HG03060 (cell line): ENCODE measurements around the gene ZFR2.
"Not testable (repeated sequence)": the region's sequence is repeated elsewhere in the genome, so short reads cannot be mapped to it uniquely, and the experiment has no call there.

ENCODE experiments used
- ATAC-seq: cut with Tn5 transposase; IDR thresholded peaks from one replicate; pipeline ENCODE4 v1.9.1; 2021; ENCODE audit warnings: low read depth, moderate number of reproducible peaks; ENCODE audit not compliant: unreplicated experiment

Gene ZFR2

DNA sequence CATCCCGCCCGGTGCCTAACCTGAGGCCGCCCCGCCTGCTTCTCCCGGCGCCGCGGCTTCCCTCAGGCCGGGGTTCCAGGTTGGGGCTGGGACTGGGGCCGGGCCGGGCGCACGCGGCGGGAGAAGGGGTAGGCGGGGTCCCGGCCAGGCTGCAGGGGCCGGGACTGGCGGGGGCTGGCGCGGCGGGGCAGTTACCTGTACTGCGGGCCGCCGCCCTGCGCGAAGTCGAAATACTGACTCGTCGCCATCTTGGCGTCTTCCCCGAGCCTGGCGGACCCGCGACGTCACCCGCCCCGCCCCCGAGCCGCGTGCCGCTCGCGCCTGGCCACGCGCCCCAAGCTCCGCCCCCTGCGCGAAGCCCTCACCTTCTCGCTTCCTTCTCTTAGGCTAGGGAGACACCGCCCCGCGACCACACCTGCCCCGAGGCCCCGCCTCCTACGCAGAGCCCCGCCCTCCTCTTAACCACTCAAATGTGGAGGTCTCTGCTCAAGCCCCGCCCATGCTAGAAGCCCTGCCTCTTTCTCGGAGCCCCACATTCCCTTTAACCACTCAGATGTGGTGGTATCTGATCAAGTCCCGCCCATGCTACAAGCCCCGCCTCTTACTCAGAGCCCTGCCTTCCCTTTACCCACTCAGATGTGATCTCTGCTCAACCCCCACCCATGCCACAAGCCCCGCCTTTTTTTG is at the start of gene ZFR2:
TSS of gene ZFR2 (minus strand) at position 269 of the 687 bp plus-strand sequence. CDS start at position 248, 21 bp downstream.
- ATAC-seq = no peak

DNA sequence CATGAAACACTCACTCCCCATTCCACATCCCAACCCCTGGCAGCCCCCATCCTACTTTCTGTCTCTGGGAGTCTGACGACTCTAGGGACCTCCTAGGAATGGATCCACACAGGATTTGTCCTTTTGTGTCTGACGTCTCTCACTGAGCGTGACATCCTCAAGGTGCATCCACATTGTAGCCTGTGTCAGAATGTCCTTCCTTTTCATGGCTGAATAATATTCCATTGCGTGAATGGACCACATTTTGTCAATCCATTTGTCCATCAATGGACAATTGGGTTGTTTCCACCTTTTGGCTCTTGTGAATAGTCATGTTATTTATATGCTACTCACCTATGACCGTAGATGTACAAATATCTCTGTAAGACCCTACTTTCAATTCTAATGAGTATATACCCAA is 47.2 kb upstream of the ZFR2 start:
- ATAC-seq = no peak

DNA sequence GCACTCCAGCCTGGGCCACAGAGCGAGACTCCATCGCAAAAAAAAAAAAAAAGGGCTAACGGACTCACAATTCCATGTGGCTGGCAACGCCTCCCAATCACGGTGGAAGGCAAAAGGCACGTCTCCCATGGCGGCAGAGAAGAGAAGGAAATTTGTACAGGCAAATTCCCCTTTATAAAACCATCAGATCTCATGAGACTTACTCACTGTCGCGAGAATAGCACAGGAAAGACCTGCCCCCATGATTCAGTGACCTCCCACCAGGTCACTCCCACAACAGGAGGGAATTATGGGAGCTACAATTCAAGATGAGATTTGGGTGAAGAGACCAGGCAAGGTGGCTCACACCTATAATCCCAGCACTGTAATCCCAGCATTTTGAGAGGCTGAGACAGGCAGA is 45.4 kb upstream of the ZFR2 start:
- ATAC-seq = no peak

DNA sequence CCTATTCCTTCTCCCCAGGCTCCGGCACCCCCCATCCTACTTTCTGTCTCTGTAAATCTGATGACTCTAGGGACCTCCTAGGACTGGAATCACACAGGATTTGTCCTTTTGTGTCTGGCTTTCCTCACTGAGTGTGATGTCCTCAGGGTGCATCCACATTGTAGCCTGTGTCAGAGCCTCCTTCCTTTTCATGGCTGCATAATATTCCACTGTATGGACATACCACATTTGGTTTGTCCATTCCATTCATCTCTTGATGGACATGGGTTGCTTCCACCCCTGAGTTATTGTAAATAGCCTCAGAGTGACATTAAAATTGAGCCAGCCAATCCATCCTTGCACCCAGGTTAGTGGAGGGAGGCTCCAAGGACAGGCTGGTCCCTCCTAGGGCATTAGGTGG is 41.3 kb upstream of the ZFR2 start:
- no peak for ATAC-seq

DNA sequence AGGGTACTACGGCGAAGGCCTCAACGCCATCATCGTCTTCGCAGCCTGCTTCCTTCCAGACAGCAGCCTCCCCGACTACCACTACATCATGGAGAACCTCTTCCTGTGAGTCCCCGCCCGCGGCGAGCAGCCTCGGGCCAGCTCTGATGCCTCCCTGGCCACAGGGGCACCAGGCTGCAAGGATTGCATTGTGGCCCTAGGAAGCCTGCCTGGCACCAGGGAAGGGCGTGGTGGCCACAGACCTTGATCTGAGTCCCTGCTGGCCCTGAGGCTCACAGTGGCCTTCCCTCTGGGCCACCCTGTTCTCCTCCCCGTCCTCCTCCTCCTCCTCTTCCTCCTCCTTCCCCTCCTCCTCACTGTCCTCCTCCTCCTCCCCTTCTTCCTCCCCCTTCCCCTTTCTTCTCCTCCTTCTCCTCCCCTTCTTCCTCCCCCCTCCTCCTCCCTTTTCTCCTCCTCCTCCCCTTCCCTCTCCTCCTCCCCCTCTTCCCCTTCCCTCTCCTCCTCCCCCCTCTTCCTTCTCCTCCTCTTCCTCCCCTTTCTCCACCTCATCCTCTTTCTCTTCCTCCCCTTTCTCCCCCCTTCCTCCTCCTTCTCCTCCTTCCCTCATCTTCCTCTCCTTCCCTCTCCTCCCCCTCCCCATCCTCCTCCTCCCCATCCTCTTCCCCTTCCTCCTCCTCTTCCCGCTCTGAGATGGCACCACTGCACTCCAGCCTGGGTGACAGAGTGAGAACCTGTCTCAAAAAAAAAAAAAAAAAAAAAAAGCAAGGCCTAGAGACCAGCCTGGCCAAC is 39.6 kb upstream of the ZFR2 start:
- no peak for ATAC-seq

DNA sequence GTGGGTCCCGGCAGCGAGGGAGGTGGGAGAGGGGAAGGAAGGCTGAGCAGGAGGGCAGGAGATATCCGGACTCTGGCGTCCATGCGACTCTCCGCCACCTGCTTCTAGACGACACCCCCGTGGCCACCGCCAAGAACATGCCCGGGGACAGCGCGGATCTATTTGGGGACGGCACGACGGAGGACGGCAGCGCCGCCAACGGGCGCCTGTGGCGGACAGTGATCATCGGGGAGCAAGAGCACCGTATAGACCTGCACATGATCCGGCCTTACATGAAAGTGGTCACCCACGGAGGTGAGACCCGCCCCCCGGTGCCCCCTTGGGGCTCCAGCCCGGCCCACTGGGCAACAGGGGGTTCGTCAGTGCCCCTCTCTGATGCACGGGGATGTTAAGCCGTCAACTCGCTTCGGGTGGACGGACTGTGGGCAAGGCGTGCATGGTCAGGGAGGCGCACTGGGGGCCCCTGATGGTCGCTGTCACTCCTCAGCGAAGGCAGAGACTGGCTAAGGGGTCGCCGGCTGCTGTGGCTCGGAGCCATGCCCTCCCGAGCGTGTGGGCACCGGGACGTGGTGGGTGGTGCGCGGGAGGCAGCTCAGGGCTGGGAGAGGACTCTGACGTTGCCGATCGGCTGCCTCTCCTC is 38.9 kb upstream of the ZFR2 start:
- no peak for ATAC-seq

DNA sequence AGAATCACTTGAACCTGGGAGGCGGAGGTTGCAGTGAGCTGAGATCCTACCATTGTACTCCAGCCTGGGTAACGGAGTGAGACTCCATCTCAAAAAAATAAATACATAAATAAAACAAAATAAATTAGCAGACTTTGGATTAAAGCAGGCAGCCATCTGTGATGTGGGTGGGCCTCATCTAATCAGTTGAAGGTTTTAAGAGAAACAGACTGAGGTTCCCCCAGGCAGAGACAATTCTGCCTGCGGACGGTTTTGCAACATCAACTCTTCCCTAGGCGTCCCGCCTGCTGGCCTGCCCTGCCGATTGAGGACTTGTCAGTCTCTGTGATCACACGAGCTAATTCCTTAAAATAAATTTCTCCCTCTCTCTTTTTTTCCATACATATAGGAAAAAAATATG is 35.4 kb upstream of the ZFR2 start:
- no peak for ATAC-seq

DNA sequence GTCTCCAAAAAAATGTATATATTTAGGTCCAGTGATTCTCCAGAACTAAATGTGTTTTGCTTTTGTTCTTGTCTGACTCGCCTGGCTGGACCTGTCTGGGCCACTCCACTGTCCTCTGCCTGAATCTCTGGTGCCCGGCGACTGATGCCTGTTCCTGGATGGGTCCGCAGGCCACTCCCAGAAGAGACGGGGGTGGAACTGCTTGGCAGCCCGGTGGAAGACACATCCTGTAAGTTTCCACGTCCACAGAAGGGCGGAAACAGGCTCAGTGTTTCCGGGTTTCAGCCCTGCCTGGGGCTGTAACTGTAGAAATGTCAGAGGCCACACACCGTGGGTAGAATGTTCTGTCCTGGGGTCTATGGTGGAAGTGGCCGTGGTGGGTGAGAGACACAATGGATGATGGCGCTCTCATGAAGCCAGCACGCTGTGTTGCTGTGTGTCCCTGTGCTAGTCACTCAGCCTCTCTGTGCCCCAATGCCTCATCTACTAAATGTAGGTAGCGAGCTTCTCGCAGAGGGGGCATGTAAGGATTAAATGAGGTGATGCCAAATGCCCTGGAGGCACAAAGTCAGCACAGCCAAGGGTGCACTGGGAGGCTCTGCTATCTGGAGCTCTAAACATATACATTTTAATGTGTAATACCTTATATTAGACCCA is 33.6 kb upstream of the ZFR2 start:
- no peak for ATAC-seq

DNA sequence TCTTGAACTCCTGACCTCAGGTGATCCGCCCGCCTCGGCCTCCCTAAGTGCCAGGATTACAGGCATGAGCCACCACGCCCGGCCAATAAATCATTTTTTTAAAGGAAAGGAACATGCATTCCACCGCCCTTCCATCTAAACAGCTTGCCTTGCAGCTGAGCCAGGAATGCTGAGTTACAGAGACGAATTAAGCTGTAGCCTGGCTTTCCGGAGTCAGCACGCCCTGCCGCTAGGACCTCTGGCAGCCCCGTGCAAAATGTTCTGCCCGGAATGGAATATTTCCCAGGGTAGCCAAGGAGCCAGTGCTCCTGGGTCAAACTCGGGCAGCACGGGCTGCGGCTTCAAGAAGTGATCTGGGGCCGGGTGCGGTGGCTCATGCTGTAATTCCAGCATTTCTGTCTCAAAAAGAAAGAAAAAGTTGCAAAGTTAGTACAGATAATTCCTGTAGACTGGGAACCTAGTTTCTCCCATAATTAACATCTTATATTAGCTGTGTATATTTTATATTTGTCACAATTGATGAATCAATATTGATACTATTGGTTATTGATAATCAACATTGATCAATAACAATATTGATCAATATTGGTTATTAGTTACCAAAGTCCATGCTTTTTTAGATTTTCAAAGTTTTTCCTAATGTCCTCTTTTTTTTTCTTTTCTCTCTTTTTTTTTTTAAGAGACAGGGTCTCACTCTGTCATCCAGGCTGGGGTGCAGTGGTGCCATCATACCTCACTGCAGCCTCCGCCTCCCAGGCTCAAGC is 30.9 kb upstream of the ZFR2 start:
- ATAC-seq = no peak

DNA sequence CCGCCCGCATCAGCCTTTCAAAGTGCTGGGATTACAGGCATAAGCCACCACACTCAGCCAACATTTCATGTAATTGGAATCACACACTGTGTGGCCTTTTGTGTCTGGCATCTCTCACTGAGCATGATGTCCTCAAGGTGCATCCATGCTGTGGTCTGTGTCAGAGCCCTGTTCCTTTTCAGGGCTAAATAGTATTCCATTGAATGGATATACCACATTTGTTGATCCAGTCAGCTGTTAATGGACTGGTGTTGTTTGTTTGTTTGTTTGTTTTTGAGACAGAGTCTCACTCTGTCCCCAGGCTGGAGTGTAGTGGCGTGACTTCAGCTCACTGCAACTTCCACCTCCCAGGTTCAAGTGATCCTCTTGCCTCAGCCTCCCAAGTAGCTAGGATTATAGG is 29.6 kb upstream of the ZFR2 start:
- ATAC-seq = no peak

DNA sequence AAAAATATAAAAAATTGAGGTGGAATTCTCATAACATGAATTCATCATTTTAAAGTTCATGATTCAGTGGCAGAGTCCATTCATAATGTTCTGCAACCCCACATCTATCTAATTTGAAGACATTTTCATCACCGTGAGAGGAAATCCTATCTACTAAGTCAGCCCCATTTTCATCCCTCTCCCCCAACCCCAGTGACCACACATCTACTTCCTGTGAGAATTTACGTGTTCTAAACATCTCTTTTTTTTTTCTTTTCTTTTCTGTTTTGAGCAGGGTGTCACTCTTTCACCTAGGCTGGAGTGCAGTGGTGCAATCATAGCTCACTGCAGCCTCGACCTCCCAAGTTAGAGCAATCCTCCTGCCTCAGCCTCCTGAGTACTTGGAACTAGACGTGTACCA is 29.1 kb upstream of the ZFR2 start:
- ATAC-seq = no peak

DNA sequence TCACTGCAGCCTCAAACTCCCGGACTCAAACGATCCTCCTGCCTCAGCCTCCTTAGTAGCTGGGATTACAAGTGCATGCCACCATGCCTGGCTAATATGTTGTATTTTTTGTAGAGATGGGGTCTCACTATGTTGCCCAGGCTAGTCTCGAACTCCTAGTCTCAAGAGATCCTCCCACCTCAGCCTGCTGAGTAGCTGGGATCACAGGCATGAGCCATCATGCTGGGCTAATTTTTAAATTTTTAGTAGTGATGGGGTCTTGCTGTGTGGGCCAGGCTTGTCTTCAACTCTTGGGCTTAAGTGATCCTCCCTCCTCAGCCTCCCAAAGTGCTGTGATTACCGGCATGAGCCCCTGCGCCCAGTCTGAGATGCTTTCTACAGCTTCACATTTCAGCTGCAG is 26.9 kb upstream of the ZFR2 start:
- no peak for ATAC-seq

DNA sequence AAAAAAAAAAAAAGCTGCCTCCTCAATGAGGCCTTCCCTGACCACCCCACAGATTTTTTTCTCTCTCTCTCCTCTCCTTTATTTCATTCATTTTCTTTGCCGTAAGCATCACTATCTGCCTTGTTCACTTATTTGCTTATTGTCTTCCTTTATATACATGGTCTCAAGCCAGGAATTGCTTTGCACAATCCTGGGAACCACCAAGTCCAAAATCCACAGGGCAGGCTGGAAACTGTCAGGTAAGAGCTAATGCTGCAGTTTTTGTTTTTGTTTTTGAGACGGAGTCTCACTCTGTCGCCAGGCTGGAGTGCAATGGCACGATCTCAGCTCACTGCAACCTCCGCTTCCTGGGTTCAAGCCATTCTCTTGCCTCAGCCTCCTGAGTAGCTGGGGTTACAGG is 26.1 kb upstream of the ZFR2 start:
- ATAC-seq = not testable (repeated sequence)

DNA sequence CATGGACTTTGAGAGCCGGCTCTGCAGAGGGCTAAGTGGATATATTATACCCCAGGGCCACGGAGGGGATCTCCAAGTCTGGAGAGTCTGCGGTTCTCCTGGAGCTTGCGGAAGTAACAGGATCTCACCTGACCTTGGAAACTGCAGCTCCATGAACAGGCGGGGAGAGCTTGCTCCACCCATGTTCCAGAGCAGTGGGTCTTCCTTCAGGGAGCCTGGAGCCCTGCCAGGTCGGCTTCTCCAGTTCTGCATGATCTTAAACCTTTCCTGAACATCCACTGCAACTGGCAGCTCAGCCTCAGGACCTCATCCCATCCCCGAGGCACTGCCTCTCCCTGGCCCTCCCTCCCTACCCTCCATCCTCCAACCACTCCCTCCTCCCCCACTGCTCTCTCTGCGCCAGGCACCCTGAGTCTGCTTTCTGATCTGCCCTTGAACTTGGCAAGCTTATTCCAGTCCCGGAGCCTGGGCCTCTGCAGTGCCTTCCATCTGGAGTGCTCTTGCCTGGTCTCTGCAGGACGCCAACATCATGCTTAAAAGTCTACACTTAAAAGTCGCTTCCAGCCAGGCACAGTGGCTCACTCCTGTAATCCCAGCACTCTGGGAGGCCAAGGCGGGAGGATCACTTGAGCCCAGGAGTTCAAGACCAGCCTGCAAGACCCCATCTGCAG is 24.8 kb upstream of the ZFR2 start:
- no peak for ATAC-seq

DNA sequence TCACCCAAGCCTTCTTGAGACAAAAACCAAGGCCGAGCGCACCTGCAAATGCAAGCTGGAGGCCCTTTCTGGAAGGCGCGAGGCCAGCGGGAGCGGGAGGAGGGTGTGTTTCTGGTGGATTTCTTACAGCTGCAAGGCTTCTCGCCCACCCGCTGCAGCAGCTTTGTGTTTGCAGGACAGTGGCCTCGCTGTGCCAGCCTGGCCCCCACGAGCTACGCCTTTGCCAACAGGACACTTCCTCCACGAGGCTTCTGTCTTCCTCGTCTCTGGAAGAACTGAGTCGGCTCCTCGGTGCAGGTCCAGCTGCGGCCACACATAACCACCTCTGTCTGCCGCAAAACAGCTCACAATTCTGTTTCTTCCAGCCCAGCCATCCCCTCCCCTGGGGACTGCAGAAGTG is 21.8 kb upstream of the ZFR2 start:
- no peak for ATAC-seq

DNA sequence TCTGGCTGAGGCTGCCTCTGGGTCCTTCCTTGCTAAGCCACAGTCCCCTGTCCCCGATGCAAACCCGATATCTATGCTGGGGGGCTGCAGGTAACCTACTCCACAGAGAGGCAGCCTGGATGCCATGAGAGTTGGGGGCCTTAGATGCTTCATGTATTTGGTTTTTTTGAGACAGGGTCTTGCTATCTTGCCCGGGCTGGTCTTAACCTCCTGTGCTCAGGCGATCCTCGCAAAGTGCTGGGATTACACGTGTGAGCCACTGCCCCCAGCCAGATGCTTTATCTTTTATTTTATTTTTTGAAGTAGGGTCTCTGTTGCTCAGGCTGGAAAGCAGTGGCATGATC is 13.2 kb upstream of the ZFR2 start:
- ATAC-seq = no peak

DNA sequence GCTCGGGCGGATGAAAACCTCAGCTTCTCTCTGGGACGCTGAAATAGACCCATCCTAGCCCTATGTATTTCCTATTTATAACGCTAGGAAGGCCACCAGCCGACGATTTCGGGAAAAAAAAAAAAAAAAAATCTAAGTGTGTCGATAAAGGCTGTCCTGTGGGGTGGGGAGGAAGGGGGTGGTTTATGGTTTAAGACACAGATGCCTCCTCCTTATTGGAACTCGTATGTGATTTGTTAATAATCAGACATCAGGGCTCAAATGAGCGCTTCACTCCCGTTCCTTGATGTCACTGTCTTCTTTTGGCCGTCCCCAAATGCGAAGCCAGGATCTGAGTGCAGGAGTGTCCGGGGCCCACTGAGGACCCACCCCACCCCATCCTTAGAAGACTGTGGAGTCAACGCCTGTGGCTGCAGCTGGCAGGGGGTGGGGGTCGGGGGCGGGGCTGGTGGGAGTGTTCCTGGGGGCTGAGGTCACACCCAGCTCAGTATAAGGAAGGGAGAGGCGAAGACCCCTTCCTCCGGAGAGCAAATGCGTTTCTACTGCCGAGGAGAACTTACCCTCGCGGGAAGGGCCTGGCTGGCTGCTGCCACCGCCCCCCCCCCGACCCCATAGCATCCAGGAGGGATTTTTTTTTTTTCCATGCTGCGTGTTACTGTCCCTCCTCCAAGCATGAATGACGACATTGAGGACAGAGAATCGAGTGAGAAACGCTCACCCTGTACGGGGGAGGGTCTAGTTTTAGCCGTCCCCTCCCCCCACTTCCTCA is 12.6 kb upstream of the ZFR2 start:
- ATAC-seq = no peak

DNA sequence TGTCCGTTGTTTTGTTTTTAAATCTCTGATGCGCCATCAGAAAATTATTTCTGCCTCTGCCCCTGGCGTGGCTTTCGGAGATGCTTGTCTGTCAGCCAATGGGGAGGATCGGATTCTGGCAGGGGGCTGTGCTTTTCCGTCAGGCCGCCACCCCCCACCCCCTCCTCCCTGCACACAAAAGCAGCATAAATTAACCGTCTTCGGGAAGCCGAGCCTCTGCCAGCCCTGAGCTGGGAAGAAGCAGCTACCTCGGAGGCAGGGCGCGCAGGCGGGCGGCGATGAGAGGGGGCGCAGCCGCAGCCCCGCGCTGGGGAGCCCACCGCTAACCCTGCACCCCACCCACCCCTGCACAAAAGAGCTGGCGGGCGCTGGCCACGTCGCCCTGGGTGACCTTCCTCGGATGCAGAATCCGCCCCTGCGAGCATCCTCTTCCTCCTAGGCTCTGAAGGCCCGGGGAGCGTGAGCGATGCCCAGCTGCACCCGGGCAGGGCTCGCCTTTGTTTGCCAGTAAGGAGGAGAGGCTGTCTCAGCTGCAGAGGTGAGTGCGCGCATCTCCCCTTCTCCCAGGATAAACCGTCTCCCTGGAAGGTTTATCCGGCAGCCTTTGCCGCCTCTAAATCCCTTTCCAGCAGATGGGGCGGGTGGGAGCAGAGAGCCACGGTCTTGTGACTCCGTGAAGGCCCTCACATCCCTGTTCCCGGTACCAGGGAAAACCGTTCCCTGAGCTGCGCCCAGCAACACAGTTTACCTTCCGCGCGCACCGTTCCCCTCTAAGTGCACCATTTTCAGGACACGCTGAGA is 11.8 kb upstream of the ZFR2 start, which contains the start of gene ATCAY:
TSS of gene ATCAY (plus strand) at position 215 of the 801 bp plus-strand sequence. CDS start 5,083 bp downstream, outside the sequence.
- no peak for ATAC-seq
